NCI-H1417 (cell line): ENCODE measurements around the gene SYCE3.
"Not testable (repeated sequence)": the region's sequence is repeated elsewhere in the genome, so short reads cannot be mapped to it uniquely, and the experiment has no call there.

Source experiments
- DNase-seq, 3 experiments: peaks; one replicate each; lab custom pipeline; 2025; lab: John Stamatoyannopoulos, UW

SYCE3 gene, protein sequence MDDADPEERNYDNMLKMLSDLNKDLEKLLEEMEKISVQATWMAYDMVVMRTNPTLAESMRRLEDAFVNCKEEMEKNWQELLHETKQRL

DNA sequence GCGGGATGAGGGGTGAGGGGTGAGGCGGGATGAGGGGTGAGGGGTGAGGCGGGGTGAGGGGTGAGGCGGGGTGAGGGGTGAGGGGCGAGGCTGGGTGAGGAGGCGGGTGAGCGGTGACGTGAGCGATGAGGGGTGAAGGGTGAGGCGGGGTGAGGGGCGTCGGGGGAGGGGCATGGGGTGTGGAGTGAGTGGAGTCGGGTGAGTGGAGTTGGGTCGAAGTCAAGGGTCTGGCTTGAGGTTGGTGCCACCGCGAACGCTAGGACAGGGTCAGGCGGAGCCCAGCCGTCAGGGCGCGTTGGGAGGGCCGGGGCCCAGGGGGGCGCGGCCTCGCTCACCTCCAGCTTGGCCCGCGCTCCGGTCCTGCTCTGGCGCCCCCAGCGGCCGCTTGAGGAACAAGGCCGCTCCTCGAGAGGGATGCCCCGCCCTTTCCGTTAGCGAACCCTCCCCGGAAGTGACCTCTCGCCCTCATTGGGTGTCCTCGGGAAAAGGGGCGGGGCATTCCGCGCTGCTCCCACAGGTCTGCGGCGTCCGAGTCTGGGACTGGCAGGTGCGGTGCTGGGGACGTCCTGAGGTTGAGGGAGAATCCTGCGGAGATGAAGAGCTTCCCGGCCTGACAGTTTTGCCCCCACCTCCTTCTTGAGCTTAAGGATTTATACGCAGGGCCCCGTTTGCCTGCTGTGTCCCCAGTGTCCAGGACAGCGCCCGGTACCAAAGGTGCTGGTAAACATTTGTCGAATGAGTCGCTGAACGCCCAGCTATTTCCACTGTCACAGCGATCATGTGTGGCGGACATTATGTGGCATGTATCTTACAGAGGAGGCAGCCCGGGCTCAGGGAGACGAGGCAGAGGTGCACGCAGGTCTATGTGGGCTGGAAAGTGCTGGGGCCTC is at the start of gene SYCE3:
Gene SYCE3 (minus strand): TSS at position 397 of the 890 bp plus-strand sequence. CDS start 6,514 bp downstream, outside the sequence.
- DNase-seq: peak; percentile 82 to 96 (median 90)

DNA sequence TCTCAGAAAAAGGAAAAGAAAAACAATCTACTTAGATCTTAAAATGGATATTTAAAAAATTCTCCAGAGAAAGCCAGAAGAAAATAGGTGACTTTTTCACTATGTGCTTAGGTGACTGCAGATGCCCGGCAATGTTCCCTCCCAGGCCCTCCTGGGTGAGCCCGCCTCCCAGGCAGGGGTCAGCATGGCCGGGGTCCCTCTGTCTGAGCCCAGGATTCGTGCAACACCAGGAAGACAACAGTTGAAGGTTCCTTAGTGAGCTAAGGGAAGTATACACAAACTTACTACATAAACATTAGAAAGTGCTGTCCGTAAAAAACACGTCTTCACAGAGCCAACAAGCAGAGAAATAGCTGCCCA is 49.4 kb upstream of the SYCE3 start:
- no peak for DNase-seq

GRCh38 chr22:50611341-50612060 is 48.8 kb upstream of the SYCE3 start:
- DNase-seq: no peak

GRCh38 chr22:50610581-50610980 is 47.9 kb upstream of the SYCE3 start:
- no peak for DNase-seq

DNA sequence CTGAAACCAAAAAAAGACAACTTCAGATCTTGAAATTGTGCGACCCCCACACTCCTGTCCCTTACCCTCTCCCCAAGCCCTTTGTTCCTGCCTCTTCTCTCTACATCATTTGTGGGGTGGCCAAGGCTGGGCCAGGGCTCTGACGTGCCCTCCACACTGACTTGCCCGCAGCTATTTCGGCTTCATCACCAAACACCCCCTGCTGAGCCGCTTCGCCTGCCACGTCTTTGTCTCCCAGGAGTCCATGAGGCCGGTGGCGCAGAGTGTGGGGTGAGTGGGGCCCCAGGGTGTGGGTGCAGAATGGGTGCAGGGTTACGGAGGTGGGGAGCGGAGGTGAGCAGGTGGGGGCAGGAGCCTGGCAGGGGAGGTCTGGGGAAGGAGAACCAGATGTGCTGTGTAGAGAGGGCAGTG is 47.3 kb upstream of the SYCE3 start:
- DNase-seq: no peak

GRCh38 chr22:50609599-50609998 is 46.9 kb upstream of the SYCE3 start:
- no peak for DNase-seq

DNA sequence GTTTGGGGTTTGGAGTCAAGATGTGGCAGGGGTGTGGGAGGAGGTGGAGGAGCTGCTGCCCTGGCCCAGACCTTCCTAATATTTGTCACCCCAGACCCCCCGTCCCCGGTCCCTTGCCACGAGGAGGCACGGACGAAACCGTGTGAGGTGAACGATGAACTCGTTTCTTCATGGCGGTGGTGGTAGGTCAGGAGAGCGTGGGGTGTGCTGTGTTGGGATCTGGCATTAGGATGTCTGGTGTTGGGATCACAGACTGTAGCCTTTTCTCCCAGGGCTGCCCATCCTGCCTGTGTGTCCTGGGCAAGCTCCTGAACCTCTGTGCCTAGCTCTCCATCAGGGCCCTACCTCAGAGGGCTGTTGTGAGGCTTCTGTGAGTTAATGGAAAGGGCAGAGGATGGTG is 46.3 kb upstream of the SYCE3 start:
- no peak for DNase-seq

- DNase-seq: not testable (repeated sequence)
Measured at GRCh38 chr22:50608058-50608840, 45.5 kb upstream of the SYCE3 start.

DNA sequence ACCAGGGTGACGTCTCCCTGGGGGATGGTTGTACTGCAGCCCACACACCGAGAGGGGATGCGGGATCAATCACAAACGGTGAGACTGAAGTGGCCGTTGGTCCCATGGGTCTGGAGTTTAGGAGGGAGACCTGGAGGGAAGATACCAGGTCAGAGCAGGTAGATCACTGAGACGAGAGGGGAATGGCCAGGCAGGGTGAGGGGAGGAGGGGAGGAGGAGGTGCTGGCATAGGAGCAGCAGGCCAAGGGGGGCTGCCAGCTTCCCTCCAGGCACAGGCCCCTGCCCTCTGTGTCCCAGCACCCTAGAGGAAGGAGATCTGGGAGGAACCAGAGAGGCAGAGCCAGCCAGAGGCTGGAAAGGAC is 44.9 kb upstream of the SYCE3 start:
- no peak for DNase-seq

GRCh38 chr22:50606946-50607658 is 44.4 kb upstream of the SYCE3 start:
- no peak for DNase-seq

GRCh38 chr22:50606165-50606945 is 43.6 kb upstream of the SYCE3 start:
- DNase-seq: no peak

DNA sequence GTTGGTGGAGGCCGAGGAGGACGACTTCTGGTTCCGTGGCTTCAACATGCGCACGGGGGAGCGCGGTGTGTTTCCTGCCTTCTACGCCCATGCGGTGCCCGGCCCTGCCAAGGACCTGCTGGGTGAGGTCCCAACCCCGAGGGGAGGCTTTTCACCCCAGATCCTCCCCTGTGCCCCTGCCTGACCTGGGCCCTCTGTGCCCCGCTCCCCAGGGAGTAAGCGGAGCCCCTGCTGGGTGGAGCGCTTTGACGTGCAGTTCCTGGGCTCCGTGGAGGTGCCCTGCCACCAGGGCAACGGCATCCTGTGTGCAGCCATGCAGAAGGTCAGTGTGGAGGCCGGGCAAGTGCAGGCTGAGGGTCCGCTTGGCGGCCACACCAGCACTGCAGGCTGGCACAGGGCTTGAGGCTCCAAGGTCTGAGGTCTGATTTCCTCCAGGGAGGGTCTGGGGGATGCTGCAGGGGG is 42.9 kb upstream of the SYCE3 start:
- no peak for DNase-seq

GRCh38 chr22:50605002-50605612 is 42.4 kb upstream of the SYCE3 start:
- no peak for DNase-seq

DNA sequence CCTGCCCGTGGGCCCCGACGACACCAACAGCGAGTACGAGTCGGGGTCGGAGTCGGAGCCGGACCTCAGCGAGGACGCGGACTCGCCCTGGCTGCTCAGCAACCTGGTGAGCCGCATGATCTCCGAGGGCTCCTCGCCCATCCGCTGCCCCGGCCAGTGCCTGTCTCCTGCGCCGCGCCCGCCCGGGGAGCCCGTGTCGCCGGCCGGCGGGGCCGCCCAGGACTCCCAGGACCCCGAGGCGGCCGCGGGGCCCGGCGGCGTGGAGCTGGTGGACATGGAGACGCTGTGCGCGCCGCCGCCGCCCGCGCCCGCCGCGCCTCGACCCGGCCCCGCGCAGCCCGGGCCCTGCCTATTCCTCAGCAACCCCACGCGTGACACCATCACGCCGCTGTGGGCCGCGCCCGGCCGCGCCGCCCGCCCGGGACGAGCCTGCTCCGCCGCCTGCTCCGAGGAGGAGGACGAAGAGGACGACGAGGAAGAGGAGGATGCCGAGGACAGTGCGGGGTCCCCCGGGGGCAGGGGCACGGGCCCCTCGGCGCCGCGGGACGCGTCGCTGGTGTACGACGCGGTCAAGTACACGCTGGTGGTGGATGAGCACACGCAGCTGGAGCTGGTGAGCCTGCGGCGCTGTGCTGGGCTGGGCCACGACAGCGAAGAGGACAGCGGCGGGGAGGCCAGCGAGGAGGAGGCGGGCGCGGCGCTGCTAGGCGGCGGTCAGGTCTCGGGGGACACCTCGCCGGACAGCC is 41.7 kb upstream of the SYCE3 start:
- no peak for DNase-seq

GRCh38 chr22:50603511-50604255 is 41.0 kb upstream of the SYCE3 start:
- no peak for DNase-seq

GRCh38 chr22:50602338-50602700 is 39.6 kb upstream of the SYCE3 start:
- DNase-seq: no peak

DNA sequence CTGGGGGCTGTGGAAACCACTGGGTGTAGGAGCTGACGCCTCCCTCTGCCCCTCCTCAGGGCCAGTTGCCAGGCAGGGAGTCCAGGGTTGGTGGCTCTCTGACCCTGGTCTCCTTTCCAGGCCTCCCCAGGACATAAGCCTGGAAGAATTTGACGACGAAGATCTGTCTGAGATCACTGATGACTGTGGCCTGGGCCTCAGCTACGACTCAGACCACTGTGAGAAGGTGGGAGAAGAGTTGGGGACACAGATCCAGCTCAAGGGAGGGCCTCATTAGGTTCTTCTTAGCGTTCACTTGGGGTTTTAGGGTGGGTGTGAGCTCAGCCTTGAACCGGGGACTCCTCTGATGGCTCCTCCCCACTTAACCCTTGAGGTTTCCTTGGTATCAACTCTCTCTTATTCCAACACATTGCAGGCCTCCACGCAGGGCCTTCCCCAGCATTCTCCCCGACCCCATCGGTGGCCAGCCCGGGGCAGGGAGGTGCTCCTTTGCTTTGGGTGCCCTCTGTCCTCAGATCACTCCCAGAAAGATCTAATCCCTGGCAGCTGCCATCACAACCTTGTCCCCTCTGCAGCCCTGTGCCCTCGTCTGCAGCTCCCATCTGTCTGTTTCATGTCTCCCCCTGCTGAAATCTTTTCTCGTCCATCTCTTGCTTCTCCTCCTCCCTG is 39.1 kb upstream of the SYCE3 start:
- DNase-seq: peak in 1 of 3 experiments; percentile 20

- DNase-seq: peak in 2 of 3 experiments; percentile 38 to 61
Measured at GRCh38 chr22:50600967-50601668, 38.4 kb upstream of the SYCE3 start.
